Measurements from ENCODE around the gene MYBPHL.

Gene MYBPHL

DNA sequence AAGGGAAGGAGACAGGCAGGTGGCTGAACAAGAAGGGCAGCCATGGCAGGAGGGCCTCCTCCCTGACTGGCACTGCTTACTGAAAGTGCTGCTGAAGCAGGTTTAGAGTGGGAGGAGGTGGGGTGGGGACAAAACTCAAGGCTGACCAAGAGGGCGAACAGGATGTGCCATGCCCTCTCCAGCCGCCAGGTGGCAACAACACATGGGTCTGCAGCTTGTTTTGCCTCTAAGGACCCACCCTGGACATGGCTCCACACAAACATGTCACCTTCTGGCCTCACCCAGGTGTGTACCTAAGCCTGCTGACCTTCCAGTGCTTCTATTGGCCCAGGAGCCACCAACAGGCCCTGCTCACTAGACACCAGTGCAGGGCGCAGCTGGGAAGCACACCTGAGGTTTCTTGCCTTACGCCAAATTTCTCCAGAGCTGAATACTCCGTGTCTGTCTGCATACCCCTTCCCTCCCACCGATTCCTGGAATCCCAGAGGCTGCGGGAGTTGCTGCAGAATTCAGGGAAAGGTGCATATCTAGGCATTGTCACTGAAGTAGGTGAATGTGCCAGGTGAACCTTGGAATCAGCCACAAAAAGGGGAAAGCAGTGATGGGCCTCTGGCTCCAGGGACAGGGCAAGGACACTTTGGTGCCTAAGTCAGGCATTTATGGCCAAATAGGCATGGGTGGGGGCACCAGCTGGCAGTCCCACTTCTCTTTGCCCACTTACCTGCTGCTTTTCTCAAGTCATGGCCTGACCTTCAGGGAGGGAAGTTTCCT is 29.2 kb downstream of the MYBPHL start:
- peak; percentile 90 for DNase-seq

DNA sequence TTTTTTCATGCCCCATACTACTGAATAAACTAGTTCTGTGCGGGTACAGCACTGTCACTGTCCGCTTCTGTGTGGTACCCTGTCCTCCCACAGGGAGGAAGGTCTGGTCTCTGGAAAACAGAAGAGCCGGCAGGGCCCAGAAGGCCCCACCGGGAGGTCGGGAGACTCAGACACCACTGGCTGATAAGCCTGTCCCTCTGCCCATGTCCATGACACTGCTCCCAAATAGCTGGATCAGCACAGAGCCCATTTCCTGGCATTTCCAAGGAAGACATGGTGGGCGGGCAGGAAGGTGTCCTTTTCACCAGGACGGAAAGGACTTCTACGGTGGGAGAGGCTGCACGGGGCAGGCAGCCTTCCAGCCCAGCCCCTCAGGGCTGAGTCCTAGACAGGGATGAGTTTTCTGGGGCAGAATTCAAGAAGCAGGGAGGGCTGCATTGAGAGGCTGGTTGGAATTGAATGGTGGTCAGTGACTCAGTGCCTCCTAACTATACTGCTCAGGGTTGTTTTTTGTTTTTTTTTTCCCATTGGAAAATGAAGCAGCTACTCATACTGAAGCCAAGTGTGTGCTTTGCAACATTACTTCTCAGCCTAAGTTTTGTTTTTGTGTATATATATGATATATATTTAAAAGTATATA is 31.0 kb downstream of the MYBPHL start:
- no peak for DNase-seq

DNA sequence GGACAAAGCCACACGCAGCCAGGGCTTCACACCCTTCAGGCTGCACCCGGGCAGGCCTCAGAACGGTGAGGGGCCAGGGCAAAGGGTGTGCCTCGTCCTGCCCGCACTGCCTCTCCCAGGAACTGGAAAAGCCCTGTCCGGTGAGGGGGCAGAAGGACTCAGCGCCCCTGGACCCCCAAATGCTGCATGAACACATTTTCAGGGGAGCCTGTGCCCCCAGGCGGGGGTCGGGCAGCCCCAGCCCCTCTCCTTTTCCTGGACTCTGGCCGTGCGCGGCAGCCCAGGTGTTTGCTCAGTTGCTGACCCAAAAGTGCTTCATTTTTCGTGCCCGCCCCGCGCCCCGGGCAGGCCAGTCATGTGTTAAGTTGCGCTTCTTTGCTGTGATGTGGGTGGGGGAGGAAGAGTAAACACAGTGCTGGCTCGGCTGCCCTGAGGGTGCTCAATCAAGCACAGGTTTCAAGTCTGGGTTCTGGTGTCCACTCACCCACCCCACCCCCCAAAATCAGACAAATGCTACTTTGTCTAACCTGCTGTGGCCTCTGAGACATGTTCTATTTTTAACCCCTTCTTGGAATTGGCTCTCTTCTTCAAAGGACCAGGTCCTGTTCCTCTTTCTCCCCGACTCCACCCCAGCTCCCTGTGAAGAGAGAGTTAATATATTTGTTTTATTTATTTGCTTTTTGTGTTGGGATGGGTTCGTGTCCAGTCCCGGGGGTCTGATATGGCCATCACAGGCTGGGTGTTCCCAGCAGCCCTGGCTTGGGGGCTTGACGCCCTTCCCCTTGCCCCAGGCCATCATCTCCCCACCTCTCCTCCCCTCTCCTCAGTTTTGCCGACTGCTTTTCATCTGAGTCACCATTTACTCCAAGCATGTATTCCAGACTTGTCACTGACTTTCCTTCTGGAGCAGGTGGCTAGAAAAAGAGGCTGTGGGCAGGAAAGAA is 32.0 kb downstream of the MYBPHL start:
- DNase-seq: peak; percentile 84

DNA sequence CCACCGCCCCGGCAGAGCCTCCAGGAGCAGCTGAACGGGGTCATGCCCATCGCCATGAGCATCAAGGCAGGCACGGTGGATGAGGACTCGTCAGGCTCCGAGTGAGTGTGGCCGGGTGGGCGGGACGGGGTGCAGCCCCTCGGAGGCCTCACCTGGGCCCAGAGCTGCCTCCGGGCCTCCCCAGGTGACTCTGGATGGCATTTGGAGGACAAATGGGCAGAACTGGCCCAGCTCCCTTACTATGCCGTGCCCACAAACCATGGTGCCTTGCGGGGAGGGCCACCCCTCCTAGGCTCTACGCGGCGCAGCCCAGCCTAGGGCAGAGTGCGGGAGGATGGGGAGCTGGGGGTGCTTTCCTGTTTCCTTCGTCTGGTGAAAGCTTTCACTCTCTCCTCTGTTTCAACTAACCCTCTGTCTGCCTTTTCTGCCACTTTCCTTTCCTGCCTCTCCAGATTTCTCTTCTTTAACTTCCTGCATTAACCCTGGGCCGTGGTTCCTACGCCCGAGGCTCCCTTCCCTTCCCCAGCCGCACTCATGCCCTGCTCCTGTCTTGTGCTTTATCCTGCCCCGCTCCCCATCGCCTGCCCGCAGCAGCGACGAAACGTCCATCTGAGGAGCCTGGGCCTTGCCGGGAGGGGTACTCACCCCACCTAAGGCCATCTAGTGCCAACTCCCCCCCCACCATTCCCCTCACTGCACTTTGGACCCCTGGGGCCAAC is 33.1 kb downstream of the MYBPHL start:
- no peak for DNase-seq

DNA sequence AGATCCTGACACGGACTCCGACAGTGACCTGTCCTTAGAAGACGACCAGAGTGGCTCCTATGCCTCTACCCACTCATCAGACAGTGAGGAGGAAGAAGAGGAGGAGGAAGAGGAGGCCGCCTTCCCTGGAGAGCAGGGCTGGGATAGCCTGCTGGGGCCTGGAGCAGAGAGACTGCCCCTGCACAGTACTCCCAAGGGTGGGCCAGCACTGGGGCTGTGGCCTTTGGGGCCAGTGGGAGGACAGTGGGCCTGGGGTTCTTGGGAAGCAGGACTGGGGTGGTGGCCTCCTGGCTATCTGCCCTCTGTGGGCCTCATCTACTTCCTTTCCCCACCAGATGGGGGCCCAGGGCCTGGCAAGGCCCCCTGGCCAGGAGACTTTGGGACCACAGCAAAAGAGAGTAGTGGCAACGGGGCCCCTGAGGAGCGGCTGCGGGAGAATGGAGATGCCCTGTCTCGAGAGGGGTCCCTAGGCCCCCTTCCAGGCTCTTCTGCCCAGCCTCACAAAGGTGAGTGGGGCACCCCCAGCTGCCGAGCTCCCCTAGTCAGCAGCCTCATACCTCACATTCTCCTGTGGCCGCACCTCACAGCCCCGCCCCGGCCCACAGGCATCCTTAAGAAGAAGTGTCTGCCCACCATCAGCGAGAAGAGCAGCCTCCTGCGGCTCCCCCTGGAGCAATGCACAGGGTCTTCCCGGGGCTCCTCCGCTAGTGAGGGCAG is 33.8 kb downstream of the MYBPHL start:
- no peak for DNase-seq

DNA sequence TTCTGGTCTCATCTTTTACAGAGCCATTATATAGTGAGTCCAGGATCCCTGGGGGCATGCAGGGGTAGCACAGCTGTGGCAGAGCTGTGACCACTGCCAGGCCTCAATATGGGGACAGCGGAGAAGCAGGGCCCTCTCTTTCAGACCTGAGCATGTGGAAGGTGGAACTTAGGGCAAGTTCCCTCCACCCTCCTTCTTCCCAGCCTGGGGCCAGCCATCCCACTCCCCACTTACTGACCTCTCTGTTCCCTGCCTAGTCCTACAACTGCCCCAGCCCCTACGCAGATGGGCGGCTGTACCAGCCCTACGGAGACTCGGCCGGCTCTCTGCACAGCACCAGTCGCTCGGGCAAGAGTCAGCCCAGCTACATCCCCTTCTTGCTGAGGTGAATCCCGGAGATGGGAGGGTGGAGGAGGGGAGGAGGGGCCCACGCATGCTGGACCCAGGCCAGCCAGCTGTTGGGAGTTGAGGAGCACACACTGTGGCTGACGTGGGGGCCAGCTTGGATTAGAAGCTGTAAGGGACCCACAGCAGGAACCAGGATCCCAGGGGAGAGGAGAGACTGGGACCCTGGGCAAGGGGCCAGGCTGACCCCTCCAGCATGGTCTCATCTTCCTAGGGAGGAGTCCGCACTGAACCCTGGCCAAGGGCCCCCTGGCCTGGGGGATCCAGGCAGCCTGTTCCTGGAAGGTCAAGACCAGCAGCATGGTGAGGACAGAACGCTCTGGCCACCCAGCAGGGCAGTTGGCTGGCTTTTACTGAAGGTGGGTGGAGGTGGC is 34.6 kb downstream of the MYBPHL start:
- no peak for DNase-seq

DNA sequence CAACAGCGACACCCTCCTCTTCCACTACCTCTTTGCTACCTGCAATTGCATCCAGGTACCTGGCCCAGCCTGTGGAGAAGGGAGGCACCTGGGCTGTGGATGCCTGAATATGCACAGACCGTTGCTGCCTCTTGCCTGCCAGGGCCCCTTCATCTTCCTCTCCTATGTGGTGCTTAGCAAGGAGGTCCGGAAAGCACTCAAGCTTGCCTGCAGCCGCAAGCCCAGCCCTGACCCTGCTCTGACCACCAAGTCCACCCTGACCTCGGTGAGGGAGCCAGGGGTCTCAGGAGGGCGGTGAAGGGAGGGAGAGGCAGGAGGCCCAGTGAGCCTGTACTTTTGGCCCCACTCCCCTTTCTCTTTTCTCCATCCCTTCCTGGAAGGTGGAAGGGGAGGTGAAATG is 35.4 kb downstream of the MYBPHL start:
- no peak for DNase-seq

DNA sequence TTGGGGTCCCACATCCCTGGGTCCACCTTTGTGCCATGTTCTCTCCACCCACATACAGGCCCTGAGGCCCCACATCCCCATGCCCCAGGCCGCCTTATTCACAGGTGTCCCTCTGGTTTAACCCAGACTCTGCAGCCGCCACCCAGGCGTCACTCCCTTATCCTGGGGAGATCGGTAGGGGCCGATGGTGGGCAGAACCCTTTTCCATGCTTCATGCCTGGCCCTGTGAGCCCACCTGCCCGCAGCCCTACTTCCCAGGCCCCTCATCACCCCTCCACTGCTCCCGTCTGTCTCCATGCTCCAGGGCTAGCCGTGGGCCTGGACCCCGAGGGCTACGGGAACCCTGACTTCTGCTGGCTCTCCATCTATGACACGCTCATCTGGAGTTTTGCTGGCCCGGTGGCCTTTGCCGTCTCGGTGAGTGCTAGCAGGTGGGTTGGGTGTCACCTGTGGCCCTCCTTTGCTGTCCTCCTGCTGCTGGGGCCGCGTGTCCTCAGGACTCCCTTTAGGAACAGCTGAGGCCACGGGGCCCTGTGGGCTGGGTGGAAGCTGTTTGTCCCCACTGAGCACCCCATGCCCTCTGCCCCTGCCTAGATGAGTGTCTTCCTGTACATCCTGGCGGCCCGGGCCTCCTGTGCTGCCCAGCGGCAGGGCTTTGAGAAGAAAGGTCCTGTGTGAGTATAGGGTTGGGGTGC is 36.0 kb downstream of the MYBPHL start:
- DNase-seq: no peak

DNA sequence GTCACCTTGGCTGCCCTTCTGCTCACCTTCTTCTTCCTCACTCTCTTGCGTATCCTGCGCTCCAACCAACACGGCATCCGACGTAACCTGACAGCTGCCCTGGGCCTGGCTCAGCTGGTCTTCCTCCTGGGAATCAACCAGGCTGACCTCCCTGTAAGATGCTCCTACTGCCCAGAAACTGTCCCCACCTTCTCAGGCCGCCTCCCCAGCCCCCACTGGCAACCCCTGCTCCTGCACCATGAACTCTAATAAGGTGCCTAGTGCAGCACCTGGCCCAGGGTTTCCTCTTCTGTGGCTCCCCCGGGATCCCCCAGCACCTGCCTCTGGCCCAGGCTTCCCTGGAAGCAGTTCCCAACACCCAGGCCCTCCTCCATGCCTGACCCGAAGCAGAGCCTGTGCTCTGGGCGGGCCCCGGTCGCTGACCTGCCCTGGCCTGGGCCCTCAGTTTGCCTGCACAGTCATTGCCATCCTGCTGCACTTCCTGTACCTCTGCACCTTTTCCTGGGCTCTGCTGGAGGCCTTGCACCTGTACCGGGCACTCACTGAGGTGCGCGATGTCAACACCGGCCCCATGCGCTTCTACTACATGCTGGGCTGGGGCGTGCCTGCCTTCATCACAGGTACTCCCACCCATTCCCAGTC is 36.7 kb downstream of the MYBPHL start:
- DNase-seq: no peak

DNA sequence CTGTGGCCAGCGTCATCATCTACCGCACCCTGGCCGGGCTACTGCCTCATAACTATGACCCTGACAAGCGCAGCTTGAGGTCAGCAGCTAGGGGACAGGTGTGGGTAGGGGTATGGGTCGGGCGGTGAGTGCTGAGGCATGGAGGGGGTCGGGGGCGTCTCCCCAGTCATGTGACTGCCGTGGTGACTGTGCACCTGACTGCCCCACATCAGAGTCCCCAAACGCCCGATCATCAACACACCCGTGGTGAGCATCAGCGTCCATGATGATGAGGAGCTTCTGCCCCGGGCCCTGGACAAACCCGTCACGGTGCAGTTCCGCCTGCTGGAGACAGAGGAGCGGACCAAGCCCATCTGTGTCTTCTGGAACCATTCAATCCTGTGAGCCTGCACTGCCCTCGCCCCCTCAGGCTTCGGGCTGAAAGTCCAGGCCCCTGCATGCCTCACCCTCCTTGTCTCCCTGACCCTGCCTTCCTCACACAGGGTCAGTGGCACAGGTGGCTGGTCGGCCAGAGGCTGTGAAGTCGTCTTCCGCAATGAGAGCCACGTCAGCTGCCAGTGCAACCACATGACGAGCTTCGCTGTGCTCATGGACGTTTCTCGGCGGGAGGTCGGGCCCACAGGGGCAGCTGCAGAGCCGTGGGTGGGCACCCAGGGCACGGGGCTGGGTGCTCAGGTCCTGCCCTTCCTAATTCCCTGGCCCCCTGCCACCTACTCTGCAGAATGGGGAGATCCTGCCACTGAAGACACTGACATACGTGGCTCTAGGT is 37.4 kb downstream of the MYBPHL start:
- no peak for DNase-seq

DNA sequence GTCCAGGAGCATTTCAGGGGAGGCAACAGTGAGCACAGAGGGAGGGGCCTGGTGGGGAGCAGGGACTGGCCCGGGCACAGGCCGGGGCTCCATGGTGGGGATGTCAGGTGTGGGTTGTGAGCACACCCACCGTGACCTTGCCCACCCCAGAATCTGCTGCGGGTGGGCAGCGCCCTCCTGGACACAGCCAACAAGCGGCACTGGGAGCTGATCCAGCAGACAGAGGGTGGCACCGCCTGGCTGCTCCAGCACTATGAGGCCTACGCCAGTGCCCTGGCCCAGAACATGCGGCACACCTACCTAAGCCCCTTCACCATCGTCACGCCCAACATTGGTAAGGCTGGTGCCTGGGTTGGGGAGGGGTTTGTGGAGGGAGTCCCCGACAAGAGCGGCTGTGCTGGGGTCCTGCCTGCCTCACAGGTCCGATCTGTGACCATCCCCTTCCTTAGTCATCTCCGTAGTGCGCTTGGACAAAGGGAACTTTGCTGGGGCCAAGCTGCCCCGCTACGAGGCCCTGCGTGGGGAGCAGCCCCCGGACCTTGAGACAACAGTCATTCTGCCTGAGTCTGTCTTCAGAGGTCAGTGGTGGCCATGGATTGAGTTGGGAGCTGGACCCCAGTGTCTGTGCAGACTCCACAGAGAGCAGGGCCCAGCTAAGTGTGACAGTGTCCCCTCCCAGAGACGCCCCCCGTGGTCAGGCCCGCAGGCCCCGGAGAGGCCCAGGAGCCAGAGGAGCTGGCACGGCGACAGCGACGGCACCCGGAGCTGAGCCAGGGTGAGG is 38.2 kb downstream of the MYBPHL start:
- no peak for DNase-seq

DNA sequence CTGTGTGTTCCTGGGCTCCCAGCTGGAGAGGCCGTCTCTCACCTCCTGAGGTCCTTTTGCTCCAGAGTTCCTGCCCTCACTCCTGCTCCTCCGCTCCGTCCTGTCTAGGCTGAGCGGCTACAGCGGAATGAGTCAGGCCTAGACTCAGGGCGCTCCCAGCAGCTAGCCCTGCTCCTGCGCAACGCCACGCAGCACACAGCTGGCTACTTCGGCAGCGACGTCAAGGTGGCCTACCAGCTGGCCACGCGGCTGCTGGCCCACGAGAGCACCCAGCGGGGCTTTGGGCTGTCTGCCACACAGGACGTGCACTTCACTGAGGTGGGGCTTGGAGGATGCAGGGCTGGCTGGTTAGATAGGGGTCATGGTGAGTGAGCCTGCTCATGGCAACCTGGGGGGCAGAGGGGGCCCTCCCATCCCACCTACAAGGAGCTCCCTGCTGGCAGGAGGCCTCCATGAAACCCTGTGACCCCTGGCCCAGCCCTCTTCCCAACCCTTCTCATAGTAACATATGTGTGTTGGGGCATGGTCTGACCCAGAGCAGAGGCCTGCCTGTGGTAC is 39.0 kb downstream of the MYBPHL start:
- no peak for DNase-seq

DNA sequence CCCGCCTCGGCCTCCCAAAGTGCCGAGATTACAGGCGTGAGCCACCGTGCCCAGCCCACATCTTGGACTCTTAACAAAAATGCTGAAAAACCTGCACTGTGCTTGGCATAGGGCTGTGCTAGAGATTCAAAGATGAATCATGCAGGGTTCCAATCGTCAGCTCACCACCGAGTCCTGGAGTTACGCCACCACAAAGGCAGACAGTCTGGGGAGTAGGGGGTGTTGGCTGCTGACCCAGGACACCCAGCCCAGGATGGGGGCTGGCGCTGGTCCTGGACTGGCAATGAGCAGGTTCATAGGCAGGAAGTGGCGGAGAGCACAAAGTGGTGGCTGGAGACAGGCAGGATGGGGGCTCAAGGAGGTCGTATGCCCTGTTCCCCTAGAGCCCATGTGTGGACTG is 39.8 kb downstream of the MYBPHL start:
- no peak for DNase-seq

DNA sequence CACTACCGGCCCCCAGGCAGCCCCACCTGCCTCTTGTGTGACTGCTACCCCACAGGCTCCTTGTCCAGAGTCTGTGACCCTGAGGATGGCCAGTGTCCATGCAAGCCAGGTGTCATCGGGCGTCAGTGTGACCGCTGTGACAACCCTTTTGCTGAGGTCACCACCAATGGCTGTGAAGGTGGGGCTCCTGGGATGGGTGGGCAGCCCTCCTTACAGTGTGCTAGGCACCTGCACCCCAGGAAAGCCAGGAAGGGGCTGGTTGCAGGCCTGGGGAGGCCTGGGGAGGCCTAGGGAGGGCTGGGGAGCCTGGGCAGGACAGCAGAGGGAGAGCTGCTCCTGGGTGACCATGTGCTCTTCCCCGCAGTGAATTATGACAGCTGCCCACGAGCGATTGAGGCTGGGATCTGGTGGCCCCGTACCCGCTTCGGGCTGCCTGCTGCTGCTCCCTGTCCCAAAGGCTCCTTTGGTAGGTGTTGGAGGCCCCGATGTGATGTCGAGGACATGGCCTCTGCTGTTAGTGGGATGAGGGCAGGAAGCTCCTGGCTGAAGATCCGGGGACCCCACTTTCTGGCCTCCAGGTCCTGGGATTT is 41.0 kb downstream of the MYBPHL start:
- DNase-seq: no peak

DNA sequence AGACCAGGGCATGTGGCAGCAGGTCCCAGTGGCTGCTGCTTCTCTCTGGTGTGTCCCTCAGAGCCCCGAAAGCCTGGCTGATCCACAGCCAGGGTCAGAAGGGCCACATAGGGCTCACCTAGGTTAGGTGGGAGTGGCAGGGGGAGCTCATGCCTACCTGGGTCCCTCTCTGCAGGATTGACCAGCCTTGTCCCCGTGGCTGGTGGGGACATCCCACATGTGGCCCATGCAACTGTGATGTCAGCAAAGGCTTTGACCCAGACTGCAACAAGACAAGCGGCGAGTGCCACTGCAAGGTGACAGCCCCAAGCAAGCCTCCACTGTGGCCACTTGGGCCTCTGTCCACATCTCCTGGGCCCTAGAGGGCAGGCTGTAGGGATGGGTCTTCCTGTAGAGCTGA is 41.8 kb downstream of the MYBPHL start:
- no peak for DNase-seq

DNA sequence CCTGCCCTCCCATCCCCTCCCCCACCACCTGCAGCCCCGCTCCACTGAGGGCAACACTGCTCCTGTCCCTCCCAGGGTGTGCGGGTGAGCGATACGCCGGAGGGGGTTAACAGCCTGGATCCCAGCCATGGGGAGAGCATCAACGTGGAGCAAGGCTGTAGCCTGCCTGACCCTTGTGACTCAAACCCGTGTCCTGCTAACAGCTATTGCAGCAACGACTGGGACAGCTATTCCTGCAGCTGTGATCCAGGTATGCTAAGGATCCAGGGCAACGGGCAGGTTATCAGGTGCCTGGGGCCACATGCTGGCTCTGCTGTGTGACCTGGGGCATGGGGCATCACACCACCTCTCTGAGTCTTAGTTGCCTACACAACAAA is 42.4 kb downstream of the MYBPHL start:
- DNase-seq: no peak

DNA sequence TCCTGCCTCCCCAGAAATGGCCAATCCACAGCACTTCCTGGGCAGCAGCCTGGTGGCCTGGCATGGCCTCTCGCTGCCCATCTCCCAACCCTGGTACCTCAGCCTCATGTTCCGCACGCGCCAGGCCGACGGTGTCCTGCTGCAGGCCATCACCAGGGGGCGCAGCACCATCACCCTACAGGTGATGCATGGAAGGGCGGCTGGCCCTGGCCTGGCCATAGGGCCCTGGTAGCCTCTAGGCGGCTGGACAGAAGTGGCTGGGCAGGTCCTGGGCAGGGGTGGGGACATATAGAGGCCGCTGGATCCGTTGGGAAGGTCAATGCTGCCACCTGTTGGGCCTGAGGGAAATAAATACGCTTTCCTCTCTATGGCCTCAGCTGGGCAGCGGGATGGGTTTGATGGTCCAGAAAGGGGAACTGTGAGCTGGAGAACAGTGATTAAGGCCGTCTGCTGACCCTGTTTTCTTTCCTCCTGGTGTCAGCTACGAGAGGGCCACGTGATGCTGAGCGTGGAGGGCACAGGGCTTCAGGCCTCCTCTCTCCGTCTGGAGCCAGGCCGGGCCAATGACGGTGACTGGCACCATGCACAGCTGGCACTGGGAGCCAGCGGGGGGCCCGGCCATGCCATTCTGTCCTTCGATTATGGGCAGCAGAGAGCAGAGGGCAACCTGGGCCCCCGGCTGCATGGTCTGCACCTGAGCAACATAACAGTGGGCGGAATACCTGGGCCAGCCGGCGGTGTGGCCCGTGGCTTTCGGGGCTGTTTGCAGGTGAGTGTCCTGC is 43.0 kb downstream of the MYBPHL start:
- peak; percentile 88 for DNase-seq

All from OCI-M1 (cell line).